Heart right ventricle (tissue), 16 donors: ENCODE results near the gene TNNT3. TPM values are rescaled to one million over a fixed set of nuclear protein-coding genes. Genes with fewer than 3 reads are reported as not detected.

Source experiments
- ATAC-seq, 8 donors: fragments of 200-7000 bp; cut with Tn5 transposase; one replicate each; pipeline ENCODE4 v1.9.1; 2020; ENCODE audit warnings: mild to moderate bottlenecking in 8 of 8, moderate library complexity in 8 of 8, moderate number of reproducible peaks in 1 of 8
- DNase-seq, 2 donors: peaks; one replicate each; pipeline ENCODE4 v3.0.0-alpha.2; 2020
- H3K27ac ChIP-seq, 10 donors: fragments of 200-600 bp; sonication (generic) in 2 of 10; one replicate each; pipeline versions ENCODE4 v1.5.0 to v1.8.0; 2020 to 2022; ENCODE audit warnings: mild to moderate bottlenecking in 3 of 10
- H3K27me3 ChIP-seq, 7 donors: fragments of 200-600 bp; one replicate each; pipeline ENCODE4 v1.8.0; 2021 to 2022; ENCODE audit warnings: mild to moderate bottlenecking in 2 of 7
- H3K36me3 ChIP-seq, 9 donors: fragments of 200-600 bp; sonication (generic) in 1 of 9; one replicate each; pipeline versions ENCODE4 v1.5.0 to v1.8.0; 2020 to 2022; ENCODE audit warnings: mild to moderate bottlenecking in 2 of 9
- H3K4me1 ChIP-seq, 9 donors: fragments of 200-600 bp; sonication (generic) in 1 of 9; one replicate each; pipeline versions ENCODE4 v1.5.0 to v1.8.0; 2020 to 2022; ENCODE audit warnings: mild to moderate bottlenecking in 4 of 9
- H3K4me3 ChIP-seq, 10 donors: fragments of 200-600 bp; sonication (generic) in 2 of 10; one replicate each; pipeline versions ENCODE4 v1.5.0 to v1.8.0; 2020 to 2022; ENCODE audit warnings: mild to moderate bottlenecking in 7 of 10, moderate library complexity in 2 of 10
- H3K9me3 ChIP-seq, 11 donors: fragments of 200-600 bp in 10 of 11; sonication (generic) in 2 of 11; one replicate each; pipeline versions ENCODE4 v1.5.0 to v1.8.0; 2013 to 2022; ENCODE audit warnings: mild to moderate bottlenecking in 2 of 11, control low read depth in 1 of 11, moderate library complexity in 1 of 11
- WGBS, 2 donors: extraction: QIAGEN DNeasy Blood & Tissue Kit; methylation state at CpG; one replicate each; pipeline ENCODE4 v1.1.7; 2013; ENCODE audit warnings: inconsistent platforms in 1 of 2; 5-methylcytosine and 5-hydroxymethylcytosine counted together
- intact Hi-C, 10 donors: fragments of 100-400 bp; cut with DNase I; formaldehyde crosslinking; loops; one replicate each; pipeline versions ENCODE4 v1.11.1 to v1.14.2; 2022
- polyA plus RNA-seq, 2 donors: library from polyadenylated mRNA; stranded (reverse); fragments of 200-250 nt; gene quantifications; one replicate each; pipeline ENCODE4 v1.2.3, GENCODE V29; 2013
- total RNA-seq, 10 donors: library from RNA; stranded (reverse); fragmentation: NEBNext Ultra II Directional in 3 of 10; extraction: Animal tissue kit (Norgen Biotek cat#: 25700) in 3 of 10; gene quantifications; one replicate each; pipeline versions ENCODE4 v1.2.1 to v1.2.4, GENCODE V29; 2021 to 2023
- TF ChIP-seq, protein P1 (sequence below), 9 donors: fragments of 200-600 bp; sonication (generic) in 2 of 9; IDR thresholded peaks; one replicate each; pipeline versions ENCODE4 v1.5.0 to v1.8.0; 2021 to 2022; ENCODE audit warnings: antibody characterized with exemption in 9 of 9, mild to moderate bottlenecking in 5 of 9, moderate library complexity in 1 of 9
- donor health status: Arrhythmogenic right ventricular cardiomyopathy.
- donor health status: ischemic (EF 13 %, LVEDD 7.1; RV severe dilation, severe dysfunction).
- donor health status: healthy with polysubstance abuse.
- donor health status: DM: no; HTN: yes; CAD: no.
- donor health status: DM: no; HTN: no; CAD: no.
- donor health status: ischemic (EF 25% LVEDD 6.9; RV normal size, moderate dysfunction).
- donor health status: ischemic (EF 25% LVEDD 5.7; RV mildly dilated, moderate dysfunction).
- donor health status: healthy.
- donor health status: DM: yes; HTN: yes; CAD: no.
- donor health status: Ischemic cardiomyopathy.
- donor health status: ischemic (EF 35%, LVEDD 5.7; RV mildly dilated, moderate dysfunction).
- donor health status: nonischemic (EF 11% LVEDD 7.7; RV severe dilation, severe dysfunction).
- donor health status: DM: yes; HTN: yes; CAD: no.
- donor health status: PGD.
- donor health status: ischemic (EF 29% LVEDD 5.4; RV normal size, mild dysfunction).
- donor health status: nonischemic (EF 23%, LVEDD 6.1; RV moderate dilation, normal function).

TNNT3 gene
- total and polyA plus RNA-seq, 12 donors, result 12.5 to 49.9 (median 44.4) TPM

DNA sequence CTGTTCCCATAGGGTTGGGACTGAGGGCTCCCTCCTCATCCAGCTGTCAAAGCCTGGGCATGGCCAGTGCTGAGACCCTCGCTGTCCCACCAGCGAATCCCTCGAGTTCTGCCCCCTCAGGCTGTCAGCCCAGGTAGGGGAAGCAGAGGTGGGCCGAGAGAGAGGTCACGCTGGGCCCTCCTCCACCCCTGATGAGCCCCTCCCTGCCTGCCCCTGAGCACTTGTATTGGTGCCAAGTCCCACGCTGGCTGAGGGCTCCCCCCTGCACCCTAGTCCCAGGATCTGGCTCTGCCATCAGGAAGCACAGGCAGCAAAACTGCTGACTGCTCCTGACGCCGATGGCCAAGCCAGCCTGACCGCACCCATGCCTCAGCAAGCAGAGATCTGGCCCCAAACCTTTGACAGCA, 31.2 kb upstream of the TNNT3 start:
- DNase-seq, result peak in 1 of 2 donors; percentile 13
- H3K27ac ChIP-seq, result peak overlapping the region in 5 of 10 donors; percentile 23 to 68 (median 40)
- H3K27me3 ChIP-seq, result peaks cover 0 to 4% (median 0%) of the 10 kb centered on the region in 7 donors
- no peaks in the 10 kb centered on the region for H3K9me3 ChIP-seq
- TF ChIP-seq, protein P1, sequence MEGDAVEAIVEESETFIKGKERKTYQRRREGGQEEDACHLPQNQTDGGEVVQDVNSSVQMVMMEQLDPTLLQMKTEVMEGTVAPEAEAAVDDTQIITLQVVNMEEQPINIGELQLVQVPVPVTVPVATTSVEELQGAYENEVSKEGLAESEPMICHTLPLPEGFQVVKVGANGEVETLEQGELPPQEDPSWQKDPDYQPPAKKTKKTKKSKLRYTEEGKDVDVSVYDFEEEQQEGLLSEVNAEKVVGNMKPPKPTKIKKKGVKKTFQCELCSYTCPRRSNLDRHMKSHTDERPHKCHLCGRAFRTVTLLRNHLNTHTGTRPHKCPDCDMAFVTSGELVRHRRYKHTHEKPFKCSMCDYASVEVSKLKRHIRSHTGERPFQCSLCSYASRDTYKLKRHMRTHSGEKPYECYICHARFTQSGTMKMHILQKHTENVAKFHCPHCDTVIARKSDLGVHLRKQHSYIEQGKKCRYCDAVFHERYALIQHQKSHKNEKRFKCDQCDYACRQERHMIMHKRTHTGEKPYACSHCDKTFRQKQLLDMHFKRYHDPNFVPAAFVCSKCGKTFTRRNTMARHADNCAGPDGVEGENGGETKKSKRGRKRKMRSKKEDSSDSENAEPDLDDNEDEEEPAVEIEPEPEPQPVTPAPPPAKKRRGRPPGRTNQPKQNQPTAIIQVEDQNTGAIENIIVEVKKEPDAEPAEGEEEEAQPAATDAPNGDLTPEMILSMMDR (IDR thresholded peaks at IDR 0.05), result no peak
- H3K4me1 ChIP-seq, result peaks cover 0 to 43% (median 6%) of the 10 kb centered on the region in 9 donors
- intact Hi-C loops, result loop anchor here in 2 of 10 donors (10.0 kb wide), 2 partner anchors 256 to 266 kb away; no protein-coding TSS in a partner anchor
- WGBS, 2 donors, result 68 to 70% methylated on average over 9 of the region's 9 CpGs
- ATAC-seq, result no peak
- no peak overlapping the region for H3K4me3 ChIP-seq
- peaks cover 0 to 69% (median 0%) of the 10 kb centered on the region in 9 donors for H3K36me3 ChIP-seq

DNA sequence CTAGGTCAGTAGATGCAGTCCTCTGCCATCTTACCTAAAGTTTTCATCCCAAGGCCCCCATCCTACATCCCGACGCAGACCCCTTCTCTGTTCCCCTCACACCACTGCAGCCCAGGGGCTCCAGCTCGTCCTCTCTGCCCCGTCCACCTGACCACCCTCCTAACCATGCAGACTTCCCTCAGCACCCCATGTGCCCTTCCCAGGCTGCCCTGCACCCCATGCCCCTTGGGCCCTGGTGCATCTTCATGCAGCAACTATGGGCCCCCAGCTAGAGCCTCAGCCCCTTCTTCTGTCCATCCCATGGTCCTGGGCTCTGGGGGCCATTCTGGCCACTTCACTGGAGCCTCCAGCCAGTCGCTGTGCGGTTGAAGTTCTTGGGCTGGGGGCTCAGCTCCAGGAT, 30.7 kb upstream of the TNNT3 start:
- WGBS, 2 donors, result 91 to 94% methylated on average over 6 of the region's 6 CpGs
- H3K4me1 ChIP-seq, result peaks cover 0 to 43% (median 6%) of the 10 kb centered on the region in 9 donors
- DNase-seq (no peak), ATAC-seq (peak in 2 of 8 donors; percentile 7 to 11)
- intact Hi-C loops, result loop anchor here in 2 of 10 donors (10.0 kb wide), 2 partner anchors 256 to 266 kb away; no protein-coding TSS in a partner anchor
- TF ChIP-seq, protein P1 (IDR thresholded peaks at IDR 0.05), result no peak
- no peaks in the 10 kb centered on the region for H3K9me3 ChIP-seq
- H3K27ac ChIP-seq, result peak overlapping the region in 4 of 10 donors; percentile 23 to 68 (median 38)
- H3K36me3 ChIP-seq, result peaks cover 0 to 64% (median 0%) of the 10 kb centered on the region in 9 donors
- no peak overlapping the region for H3K4me3 ChIP-seq
- peaks cover 0 to 4% (median 0%) of the 10 kb centered on the region in 7 donors for H3K27me3 ChIP-seq

DNA sequence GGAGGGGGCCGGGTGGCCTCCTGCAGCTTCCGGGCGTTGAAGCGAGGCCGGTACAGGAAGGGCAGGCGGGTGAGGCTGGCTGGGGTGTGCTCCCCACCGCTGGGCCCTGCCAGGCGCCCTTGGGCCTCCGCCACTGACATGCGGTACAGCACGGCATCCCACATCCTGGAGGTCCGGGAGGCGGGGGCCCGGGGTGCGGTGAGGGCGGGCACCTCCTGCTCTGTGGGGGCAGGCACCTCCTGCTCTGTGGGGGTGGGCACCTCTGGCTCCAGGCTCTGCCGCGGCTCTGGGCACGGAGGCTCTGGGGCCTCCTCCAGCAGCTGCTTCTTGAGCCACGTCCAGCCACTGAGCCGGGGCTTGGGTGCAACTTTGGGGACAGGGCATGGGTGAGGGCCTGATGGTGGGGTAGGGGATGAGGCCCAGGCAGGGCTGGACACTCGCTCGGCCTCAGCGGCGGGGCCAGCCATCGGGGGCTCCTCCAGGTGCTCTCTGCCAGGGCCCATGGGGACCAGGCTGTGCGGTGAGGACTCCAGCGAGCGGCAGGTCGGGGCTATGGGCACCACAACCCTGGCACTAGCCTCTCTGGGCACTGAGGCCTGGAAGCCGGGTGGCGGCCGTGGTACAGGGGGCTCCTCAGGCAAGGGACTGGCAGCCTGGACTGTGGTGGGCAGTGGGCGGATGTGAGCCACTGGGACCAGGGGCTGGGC, 30.1 kb upstream of the TNNT3 start:
- WGBS, 2 donors, result 86 to 89% methylated on average over 30 to 34 of the region's 34 CpGs
- Histone ChIP-seq H3K27me3 (peaks cover 0 to 4% (median 0%) of the 10 kb centered on the region in 7 donors), H3K4me1 (peaks cover 0 to 43% (median 6%) of the 10 kb centered on the region in 9 donors), H3K9me3 (no peaks in the 10 kb centered on the region), H3K4me3 (peak overlapping the region in 1 of 10 donors; percentile 12), H3K27ac (peak overlapping the region in 3 of 10 donors; percentile 23 to 68 (median 48)), H3K36me3 (peaks cover 0 to 59% (median 0%) of the 10 kb centered on the region in 9 donors)
- ATAC-seq (peak in 5 of 8 donors; percentile 2 to 38 (median 19)), DNase-seq (peak in 1 of 2 donors; percentile 50)
- TF ChIP-seq, protein P1 (IDR thresholded peaks at IDR 0.05), result no peak
- intact Hi-C loops, result loop anchor here in 2 of 10 donors (10.0 kb wide), 2 partner anchors 255 to 265 kb away; no protein-coding TSS in a partner anchor
